ENCODE measurements around the gene SAP25.

Gene SAP25

GRCh38 chr7:100563809-100564400, 9.8 kb downstream of the SAP25 start:
- 0 out of 2 replicates have a peak, but pooled peaks cover 2% of the 10 kb centered on the region for H3K27me3 ChIP-seq (ENCODE audit: insufficient read depth, low read length)
- peaks cover 6% of the 10 kb centered on the region for H3K4me1 ChIP-seq (ENCODE audit: insufficient read depth, low read length, severe bottlenecking)
- no peaks in the 10 kb centered on the region for H3K9me2 ChIP-seq (ENCODE audit: low read depth, low read length)
- no peak for TF ChIP-seq EZH2 (IDR thresholded peaks at IDR 0.05; ENCODE audit: borderline replicate concordance, low read length)
- TF ChIP-seq, protein P1, sequence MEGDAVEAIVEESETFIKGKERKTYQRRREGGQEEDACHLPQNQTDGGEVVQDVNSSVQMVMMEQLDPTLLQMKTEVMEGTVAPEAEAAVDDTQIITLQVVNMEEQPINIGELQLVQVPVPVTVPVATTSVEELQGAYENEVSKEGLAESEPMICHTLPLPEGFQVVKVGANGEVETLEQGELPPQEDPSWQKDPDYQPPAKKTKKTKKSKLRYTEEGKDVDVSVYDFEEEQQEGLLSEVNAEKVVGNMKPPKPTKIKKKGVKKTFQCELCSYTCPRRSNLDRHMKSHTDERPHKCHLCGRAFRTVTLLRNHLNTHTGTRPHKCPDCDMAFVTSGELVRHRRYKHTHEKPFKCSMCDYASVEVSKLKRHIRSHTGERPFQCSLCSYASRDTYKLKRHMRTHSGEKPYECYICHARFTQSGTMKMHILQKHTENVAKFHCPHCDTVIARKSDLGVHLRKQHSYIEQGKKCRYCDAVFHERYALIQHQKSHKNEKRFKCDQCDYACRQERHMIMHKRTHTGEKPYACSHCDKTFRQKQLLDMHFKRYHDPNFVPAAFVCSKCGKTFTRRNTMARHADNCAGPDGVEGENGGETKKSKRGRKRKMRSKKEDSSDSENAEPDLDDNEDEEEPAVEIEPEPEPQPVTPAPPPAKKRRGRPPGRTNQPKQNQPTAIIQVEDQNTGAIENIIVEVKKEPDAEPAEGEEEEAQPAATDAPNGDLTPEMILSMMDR (IDR thresholded peaks at IDR 0.05; ENCODE audit: low read length): peak; percentile 100
- no peaks in the 10 kb centered on the region for H3K9me3 ChIP-seq (ENCODE audit: low read length)
- H4K20me1 ChIP-seq (ENCODE audit: insufficient read depth, low read length): no peaks in the 10 kb centered on the region
- no peaks in the 10 kb centered on the region for H3F3A ChIP-seq (ENCODE audit: insufficient read depth, low read length)
- no peak overlapping the region for H3K27ac ChIP-seq (ENCODE audit: low read depth, low read length, poor library complexity, severe bottlenecking)
- H3K79me2 ChIP-seq (ENCODE audit: insufficient read depth, low read length): no peaks in the 10 kb centered on the region
- H2AFZ ChIP-seq (ENCODE audit: low read length): no peak overlapping the region
- H3K4me3 ChIP-seq (ENCODE audit: low read depth, low read length, poor library complexity, severe bottlenecking): no peak overlapping the region
- no peak overlapping the region for H3K9ac ChIP-seq (ENCODE audit: low read length)
- H3K36me3 ChIP-seq (ENCODE audit: insufficient read depth, low read length): no peaks in the 10 kb centered on the region
- H3K4me2 ChIP-seq (ENCODE audit: low read length): no peak overlapping the region

DNA sequence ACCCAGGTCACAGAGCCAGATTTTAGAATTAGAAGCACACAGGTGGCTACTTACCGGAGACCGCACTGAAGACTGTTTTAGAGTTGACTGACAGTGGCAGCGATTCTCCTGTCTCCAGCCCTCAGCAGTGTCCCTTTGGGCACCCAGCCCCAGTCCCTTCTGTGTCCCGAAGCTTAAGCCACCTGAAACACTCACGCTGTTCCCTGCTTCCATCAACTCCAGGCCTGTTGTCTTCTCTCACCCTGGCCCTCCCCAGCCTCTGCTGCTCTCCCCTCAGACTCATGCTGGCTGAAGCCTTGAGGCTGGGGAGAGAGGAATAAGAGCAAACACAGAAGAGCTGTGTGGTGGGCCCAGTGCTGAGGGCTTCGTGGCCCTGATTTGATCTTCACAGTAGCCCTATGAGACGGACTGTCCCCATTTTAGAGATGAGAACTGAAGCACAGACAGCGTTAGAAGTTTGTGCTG, 10.6 kb downstream of the SAP25 start:
- H3K79me2 ChIP-seq (ENCODE audit: insufficient read depth, low read length): no peaks in the 10 kb centered on the region
- peaks cover 6% of the 10 kb centered on the region for H3K4me1 ChIP-seq (ENCODE audit: insufficient read depth, low read length, severe bottlenecking)
- no peaks in the 10 kb centered on the region for H3K27me3 ChIP-seq (ENCODE audit: insufficient read depth, low read length)
- no peak overlapping the region for H3K27ac ChIP-seq (ENCODE audit: low read depth, low read length, poor library complexity, severe bottlenecking)
- H4K20me1 ChIP-seq (ENCODE audit: insufficient read depth, low read length): no peaks in the 10 kb centered on the region
- H3F3A ChIP-seq (ENCODE audit: insufficient read depth, low read length): no peaks in the 10 kb centered on the region
- no peak overlapping the region for H3K4me3 ChIP-seq (ENCODE audit: low read depth, low read length, poor library complexity, severe bottlenecking)
- H3K4me2 ChIP-seq (ENCODE audit: low read length): no peak overlapping the region
- H3K9ac ChIP-seq (ENCODE audit: low read length): no peak overlapping the region
- no peak overlapping the region for H2AFZ ChIP-seq (ENCODE audit: low read length)
- H3K9me3 ChIP-seq (ENCODE audit: low read length): no peaks in the 10 kb centered on the region
- no peaks in the 10 kb centered on the region for H3K36me3 ChIP-seq (ENCODE audit: insufficient read depth, low read length)
- H3K9me2 ChIP-seq (ENCODE audit: low read depth, low read length): no peaks in the 10 kb centered on the region
- TF ChIP-seq, protein P1 (IDR thresholded peaks at IDR 0.05; ENCODE audit: low read length): no peak
- TF ChIP-seq EZH2 (IDR thresholded peaks at IDR 0.05; ENCODE audit: borderline replicate concordance, low read length): no peak

- Histone ChIP-seq H3K9me3 (ENCODE audit: low read length) (no peaks in the 10 kb centered on the region), H3K27me3 (ENCODE audit: insufficient read depth, low read length) (no peaks in the 10 kb centered on the region), H3F3A (ENCODE audit: insufficient read depth, low read length) (no peaks in the 10 kb centered on the region), H2AFZ (ENCODE audit: low read length) (no peak overlapping the region), H3K27ac (ENCODE audit: low read depth, low read length, poor library complexity, severe bottlenecking) (no peak overlapping the region), H3K4me2 (ENCODE audit: low read length) (no peak overlapping the region), H3K9me2 (ENCODE audit: low read depth, low read length) (no peaks in the 10 kb centered on the region), H3K79me2 (ENCODE audit: insufficient read depth, low read length) (no peaks in the 10 kb centered on the region), H3K9ac (ENCODE audit: low read length) (no peak overlapping the region), H4K20me1 (ENCODE audit: insufficient read depth, low read length) (no peaks in the 10 kb centered on the region), H3K4me1 (ENCODE audit: insufficient read depth, low read length, severe bottlenecking) (peaks cover under 1% of the 10 kb centered on the region), H3K4me3 (ENCODE audit: low read depth, low read length, poor library complexity, severe bottlenecking) (no peak overlapping the region), H3K36me3 (ENCODE audit: insufficient read depth, low read length) (no peaks in the 10 kb centered on the region)
- TF ChIP-seq, protein P1 (IDR thresholded peaks at IDR 0.05; ENCODE audit: low read length): no peak
- no peak for TF ChIP-seq EZH2 (IDR thresholded peaks at IDR 0.05; ENCODE audit: borderline replicate concordance, low read length)
Observed at GRCh38 chr7:100562195-100563099, 11.3 kb downstream of the SAP25 start.

Measured in OCI-LY1 (cell line).